Sigmoid colon (tissue), 7 donors: ENCODE data around the gene CA12. TPM values are rescaled to one million over a fixed set of nuclear protein-coding genes. Genes with fewer than 3 reads are reported as not detected.

Experiments used
- DNase-seq: peaks from one replicate; pipeline ENCODE4 v3.0.0-alpha.2; 2019
- H3K27ac ChIP-seq, 4 donors: fragments of 200-600 bp; sonication (generic); one replicate each; pipeline ENCODE4 v1.5.1; 2016 to 2019; ENCODE audit warnings: mild to moderate bottlenecking in 1 of 4
- H3K27me3 ChIP-seq, 3 donors: fragments of 200-600 bp; sonication (generic); one replicate each; pipeline ENCODE4 v1.5.1; 2019; ENCODE audit warnings: mild to moderate bottlenecking in 1 of 3
- H3K36me3 ChIP-seq, 4 donors: fragments of 200-600 bp; sonication (generic); one replicate each; pipeline ENCODE4 v1.5.1; 2016 to 2019
- H3K4me1 ChIP-seq, 4 donors: fragments of 200-600 bp; sonication (generic); one replicate each; pipeline ENCODE4 v1.5.1; 2017 to 2019
- H3K4me3 ChIP-seq, 4 donors: fragments of 200-600 bp; sonication (generic); one replicate each; pipeline ENCODE4 v1.5.1; 2017 to 2019; ENCODE audit warnings: mild to moderate bottlenecking in 2 of 4, moderate library complexity in 1 of 4
- H3K9me3 ChIP-seq, 4 donors: fragments of 200-600 bp in 3 of 4; sonication (generic) in 3 of 4; one replicate each; pipeline versions ENCODE4 v1.5.1 to v1.6.1; 2013 to 2019
- CTCF ChIP-seq, 4 experiments: fragments of 450-650 bp in 3 of 4; fragments of 200-600 bp in 1 of 4; IDR thresholded peaks; one replicate each; pipeline ENCODE4 v1.5.1; 2016 to 2019; ENCODE audit warnings: antibody characterized with exemption in 4 of 4, mild to moderate bottlenecking in 3 of 4, moderate library complexity in 2 of 4
- EP300 ChIP-seq, 4 donors: sonication (generic); formaldehyde crosslinking; IDR thresholded peaks; one replicate each; pipeline ENCODE4 v1.6.1; 2017; ENCODE audit warnings: antibody characterized with exemption in 4 of 4
- POLR2A ChIP-seq, 2 donors: fragments of 450-650 bp; IDR thresholded peaks; one replicate each; pipeline ENCODE4 v1.6.1; 2016; ENCODE audit warnings: antibody characterized with exemption in 2 of 2, mild to moderate bottlenecking in 2 of 2, moderate library complexity in 2 of 2
- POLR2AphosphoS5 ChIP-seq, 4 donors: sonication (generic); formaldehyde crosslinking; IDR thresholded peaks; one replicate each; pipeline ENCODE4 v1.6.1; 2017; ENCODE audit warnings: antibody characterized with exemption in 4 of 4
- WGBS, 2 donors: extraction: QIAGEN DNeasy Blood & Tissue Kit; methylation state at CpG; one replicate each; pipeline ENCODE4 v1.1.7; 2013; 5-methylcytosine and 5-hydroxymethylcytosine counted together
- intact Hi-C: fragments of 100-400 bp; cut with DNase I; formaldehyde crosslinking; loops from one replicate; pipeline ENCODE4 v1.15.1; 2023
- polyA plus RNA-seq, 3 donors: library from polyadenylated mRNA; stranded (reverse); fragments of 200-250 nt; gene quantifications; one replicate each; pipeline ENCODE4 v1.2.3, GENCODE V29; 2013
- total RNA-seq, 4 donors: library from RNA; depleted of rRNA; stranded (reverse); fragments of >200 nt; gene quantifications; one replicate each; pipeline ENCODE4 v1.1.0, GENCODE V29; 2016
- donor health status: healthy with polysubstance abuse.
- donor health status: Bipolar disorder and iron deficiency.
- donor health status: healthy.

The CA12 gene
- total and polyA plus RNA-seq, 7 donors, result 0.14 to 76.2 (median 2.2) TPM

GRCh38 chr15:63296195-63296594 is 85.5 kb downstream of the CA12 start:
- intact Hi-C loops, result no loop called here
- Histone ChIP-seq H3K9me3 (no peaks in the 10 kb centered on the region), H3K4me3 (no peak overlapping the region), H3K27ac (no peak overlapping the region), H3K27me3 (no peaks in the 10 kb centered on the region), H3K4me1 (peaks cover 0 to 5% (median 0%) of the 10 kb centered on the region in 4 donors), H3K36me3 (peaks cover 0 to 47% (median 3%) of the 10 kb centered on the region in 4 donors)
- WGBS, 2 donors, result 75 to 84% methylated on average over 6 of the region's 6 CpGs
- no peak for DNase-seq
- no peak for TF ChIP-seq CTCF (IDR thresholded peaks at IDR 0.05)
- no peak for TF ChIP-seq EP300 (IDR thresholded peaks at IDR 0.05)
- TF ChIP-seq POLR2AphosphoS5 (IDR thresholded peaks at IDR 0.05), result no peak
- no peak for TF ChIP-seq POLR2A (IDR thresholded peaks at IDR 0.05)

- H3K4me1 ChIP-seq, result peaks cover 0 to 9% (median 0%) of the 10 kb centered on the region in 4 donors
- H3K27ac ChIP-seq, result no peak overlapping the region
- H3K36me3 ChIP-seq, result peaks cover 0 to 46% (median 3%) of the 10 kb centered on the region in 4 donors
- TF ChIP-seq EP300 (IDR thresholded peaks at IDR 0.05) (no peak), POLR2AphosphoS5 (IDR thresholded peaks at IDR 0.05) (no peak), POLR2A (IDR thresholded peaks at IDR 0.05) (no peak), CTCF (IDR thresholded peaks at IDR 0.05) (no peak)
- intact Hi-C loops, result no loop called here
- no peaks in the 10 kb centered on the region for H3K27me3 ChIP-seq
- no peak for DNase-seq
- no peaks in the 10 kb centered on the region for H3K9me3 ChIP-seq
- H3K4me3 ChIP-seq, result no peak overlapping the region
These were observed 86.3 kb downstream of the CA12 start for GRCh38 chr15:63295341-63295740.

GRCh38 chr15:63294359-63294758 is 87.3 kb downstream of the CA12 start:
- Histone ChIP-seq H3K27ac (no peak overlapping the region), H3K36me3 (peaks cover 0 to 46% (median 3%) of the 10 kb centered on the region in 4 donors), H3K27me3 (no peaks in the 10 kb centered on the region), H3K4me1 (peaks cover 0 to 9% (median 0%) of the 10 kb centered on the region in 4 donors), H3K4me3 (no peak overlapping the region), H3K9me3 (no peaks in the 10 kb centered on the region)
- TF ChIP-seq POLR2A (IDR thresholded peaks at IDR 0.05) (no peak), EP300 (IDR thresholded peaks at IDR 0.05) (no peak), CTCF (IDR thresholded peaks at IDR 0.05) (no peak), POLR2AphosphoS5 (IDR thresholded peaks at IDR 0.05) (no peak)
- 58 to 79% methylated on average over 3 of the region's 3 CpGs for WGBS, 2 donors
- intact Hi-C loops, result no loop called here
- DNase-seq, result no peak

DNA sequence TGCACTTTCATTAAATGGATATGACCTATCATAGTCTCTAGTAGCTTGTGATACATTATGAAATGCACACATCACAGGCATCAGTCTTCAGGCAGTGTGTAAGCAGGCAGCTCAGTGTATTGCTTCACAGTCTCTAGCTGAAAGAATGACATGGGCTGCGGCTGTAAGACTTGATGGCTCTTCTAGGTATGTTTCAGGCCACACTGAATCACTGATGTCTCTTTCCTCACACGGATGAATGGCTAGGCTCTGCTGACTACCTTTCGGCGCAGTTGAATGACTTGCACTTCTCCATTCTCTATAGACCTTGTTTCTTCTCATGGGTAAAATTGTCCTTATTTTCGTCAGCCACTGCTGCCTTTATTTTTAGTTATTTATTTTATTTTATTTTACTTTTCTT is 88.9 kb downstream of the CA12 start:
- no peak overlapping the region for H3K27ac ChIP-seq
- intact Hi-C loops, result no loop called here
- no peak for TF ChIP-seq EP300 (IDR thresholded peaks at IDR 0.05)
- TF ChIP-seq POLR2AphosphoS5 (IDR thresholded peaks at IDR 0.05), result no peak
- TF ChIP-seq CTCF (IDR thresholded peaks at IDR 0.05), result no peak
- TF ChIP-seq POLR2A (IDR thresholded peaks at IDR 0.05), result no peak

DNA sequence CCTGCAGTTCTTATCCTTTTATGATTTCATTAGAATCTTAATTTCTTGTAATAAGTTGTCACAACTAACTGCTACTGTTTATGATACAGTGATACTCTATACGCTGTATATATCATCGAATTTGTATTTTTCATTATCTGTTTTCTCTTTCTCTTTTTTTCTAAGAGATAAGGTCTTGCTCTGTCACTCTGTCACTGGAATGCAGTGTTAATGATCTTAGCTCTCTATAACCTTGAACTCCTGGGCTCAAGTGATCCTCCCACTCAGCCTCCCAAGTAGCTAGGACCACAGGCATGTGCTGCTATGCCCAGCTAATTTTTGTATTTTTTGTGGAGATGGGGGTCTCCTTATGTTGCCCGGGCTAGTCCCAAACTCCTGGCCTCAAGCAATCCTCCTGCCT is 89.4 kb downstream of the CA12 start:
- no peak for TF ChIP-seq POLR2A (IDR thresholded peaks at IDR 0.05)
- no peak for TF ChIP-seq EP300 (IDR thresholded peaks at IDR 0.05)
- TF ChIP-seq CTCF (IDR thresholded peaks at IDR 0.05), result no peak
- TF ChIP-seq POLR2AphosphoS5 (IDR thresholded peaks at IDR 0.05), result no peak
- Histone ChIP-seq H3K9me3 (no peaks in the 10 kb centered on the region), H3K27me3 (no peaks in the 10 kb centered on the region), H3K4me1 (peaks cover 0 to 9% (median 0%) of the 10 kb centered on the region in 4 donors), H3K36me3 (peaks cover 0 to 46% (median 2%) of the 10 kb centered on the region in 4 donors), H3K27ac (no peak overlapping the region), H3K4me3 (no peak overlapping the region)
- no peak for DNase-seq
- intact Hi-C loops, result no loop called here
- 92 to 93% methylated on average over 3 of the region's 3 CpGs for WGBS, 2 donors

More for the DNA sequence above, 88.9 kb downstream of the CA12 start:
- DNase-seq, result no peak
- Histone ChIP-seq H3K36me3 (peaks cover 0 to 44% (median 2%) of the 10 kb centered on the region in 4 donors), H3K4me1 (peaks cover 0 to 9% (median 0%) of the 10 kb centered on the region in 4 donors), H3K4me3 (no peak overlapping the region), H3K9me3 (no peaks in the 10 kb centered on the region), H3K27me3 (no peaks in the 10 kb centered on the region)
- 90 to 96% methylated on average over 5 of the region's 5 CpGs for WGBS, 2 donors
